NCI-H1694 treated with DMSO at 0.1 percent for 48 hours (cell line): Measurements from ENCODE around the gene ZNF280A.
"Not testable (repeated sequence)": the region's sequence is repeated elsewhere in the genome, so short reads cannot be mapped to it uniquely, and the experiment has no call there.

Experiments used
- DNase-seq: peaks from one replicate; lab custom pipeline; 2025; lab: John Stamatoyannopoulos, UW

The ZNF280A gene

GRCh38 chr22:22545084-22545483 lies 25.0 kb upstream of the ZNF280A start:
- no peak for DNase-seq

GRCh38 chr22:22538226-22538989 lies 18.3 kb upstream of the ZNF280A start:
- DNase-seq = no peak

- DNase-seq = no peak
Observed at GRCh38 chr22:22536916-22537315, 16.8 kb upstream of the ZNF280A start.

- no peak for DNase-seq
Observed at GRCh38 chr22:22536515-22536914, 16.4 kb upstream of the ZNF280A start.

GRCh38 chr22:22535662-22536061 lies 15.6 kb upstream of the ZNF280A start:
- DNase-seq = no peak

- no peak for DNase-seq
Observed at GRCh38 chr22:22534604-22535415, 14.7 kb upstream of the ZNF280A start.

GRCh38 chr22:22533863-22534262 lies 13.8 kb upstream of the ZNF280A start:
- no peak for DNase-seq

- no peak for DNase-seq
Observed at GRCh38 chr22:22533417-22533816, 13.3 kb upstream of the ZNF280A start.

GRCh38 chr22:22532547-22533071 lies 12.5 kb upstream of the ZNF280A start:
- not testable (repeated sequence) for DNase-seq

- no peak for DNase-seq
Observed at GRCh38 chr22:22531770-22532546, 11.9 kb upstream of the ZNF280A start.

- no peak for DNase-seq
Observed at GRCh38 chr22:22528780-22529179, 8.7 kb upstream of the ZNF280A start.

- no peak for DNase-seq
Observed at GRCh38 chr22:22527312-22527711, 7.2 kb upstream of the ZNF280A start.

- no peak for DNase-seq
Observed at GRCh38 chr22:22526125-22526912, 6.2 kb upstream of the ZNF280A start.

GRCh38 chr22:22523494-22523893 lies 3.4 kb upstream of the ZNF280A start:
- no peak for DNase-seq

- no peak for DNase-seq
Observed at GRCh38 chr22:22521631-22522030, 1.6 kb upstream of the ZNF280A start.

GRCh38 chr22:22520667-22521602 lies 865 bp upstream of the ZNF280A start:
- no peak for DNase-seq

- no peak for DNase-seq
Observed at GRCh38 chr22:22519591-22519990, 479 bp downstream of the ZNF280A start.

GRCh38 chr22:22516992-22517391 lies 3.1 kb downstream of the ZNF280A start:
- DNase-seq = no peak

- no peak for DNase-seq
Observed at GRCh38 chr22:22515890-22516289, 4.2 kb downstream of the ZNF280A start.

- DNase-seq = peak; percentile 54
Observed at GRCh38 chr22:22514431-22514830, 5.6 kb downstream of the ZNF280A start.
